Stimulated activated CD4-positive, alpha-beta T cell treated with anti-CD3 and anti-CD28 coated beads, Interleukin-1b, Interleukin-23, amount 100 ng/mL, for 1 hour (primary cell): Measurements from ENCODE around the gene OR5H1.
"Not testable (repeated sequence)": the region's sequence is repeated elsewhere in the genome, so short reads cannot be mapped to it uniquely, and the experiment has no call there.

ENCODE experiments used
- DNase-seq, 2 donors: peaks; one replicate each; pipeline ENCODE4 v3.0.0-alpha.2; 2020; ENCODE audit warnings: low read depth in 2 of 2

OR5H1 gene

GRCh38 chr3:98130421-98130820, at the start of gene OR5H1:
TSS of gene OR5H1 (plus strand) at chr3:98130721. CDS start at chr3:98132698, 1,977 bp downstream.
- DNase-seq, result no peak

- no peak for DNase-seq
These were observed 43.6 kb upstream of the OR5H1 start, which contains the start of gene OR5AC2 for GRCh38 chr3:98086873-98087272. TSS of gene OR5AC2 (plus strand) at chr3:98087173. CDS start at chr3:98087173, 0 bp downstream.

- DNase-seq, result no peak
These were observed 34.6 kb upstream of the OR5H1 start for GRCh38 chr3:98095882-98096281.

- DNase-seq, result no peak
These were observed 30.7 kb upstream of the OR5H1 start for GRCh38 chr3:98099848-98100247.

GRCh38 chr3:98108162-98108561, 22.4 kb upstream of the OR5H1 start:
- DNase-seq, result no peak

- DNase-seq, result no peak
These were observed 20.5 kb upstream of the OR5H1 start for GRCh38 chr3:98109807-98110549.

- no peak for DNase-seq
These were observed 20.0 kb upstream of the OR5H1 start for GRCh38 chr3:98110550-98110908.

GRCh38 chr3:98114264-98114663, 16.3 kb upstream of the OR5H1 start:
- no peak for DNase-seq

GRCh38 chr3:98115717-98116116, 14.8 kb upstream of the OR5H1 start:
- DNase-seq, result no peak

GRCh38 chr3:98136631-98137030, 6.1 kb downstream of the OR5H1 start:
- no peak for DNase-seq

- DNase-seq, result not testable (repeated sequence)
These were observed 7.5 kb downstream of the OR5H1 start for GRCh38 chr3:98137826-98138557.

- DNase-seq, result no peak
These were observed 10.0 kb downstream of the OR5H1 start for GRCh38 chr3:98140531-98140930.

- no peak for DNase-seq
These were observed 16.7 kb downstream of the OR5H1 start, which contains the start of gene OR5H14 for GRCh38 chr3:98147179-98147578. TSS of gene OR5H14 (plus strand) at chr3:98147479. CDS start at chr3:98149386, 1,907 bp downstream.

GRCh38 chr3:98148751-98149150, 18.2 kb downstream of the OR5H1 start:
- no peak for DNase-seq

- DNase-seq, result not testable (repeated sequence)
These were observed 18.9 kb downstream of the OR5H1 start for GRCh38 chr3:98149456-98149855.

- DNase-seq, result no peak
These were observed 20.7 kb downstream of the OR5H1 start for GRCh38 chr3:98151241-98151640.

- no peak for DNase-seq
These were observed 35.9 kb downstream of the OR5H1 start, which contains the start of gene OR5H15 for GRCh38 chr3:98166396-98166795. TSS of gene OR5H15 (plus strand) at chr3:98166696. CDS start at chr3:98168700, 2,004 bp downstream.

- DNase-seq, result no peak
These were observed 40.5 kb downstream of the OR5H1 start for GRCh38 chr3:98171071-98171470.

- DNase-seq, result no peak
These were observed 42.1 kb downstream of the OR5H1 start for GRCh38 chr3:98172621-98173020.

- no peak for DNase-seq
These were observed 49.9 kb downstream of the OR5H1 start for GRCh38 chr3:98180319-98180890.

GRCh38 chr3:98182196-98182595, 51.7 kb downstream of the OR5H1 start:
- no peak for DNase-seq

GRCh38 chr3:98185180-98185579, 54.7 kb downstream of the OR5H1 start:
- no peak for DNase-seq
